MM.1S (cell line): ENCODE data around the gene FOXG1.

ENCODE experiments used
- DNase-seq: peaks from one replicate; pipeline ENCODE4 v3.0.0-alpha.2; 2015
- H2AFZ ChIP-seq: fragments of 300-600 bp; sonication (generic); 2 replicates; pipeline ENCODE4 v1.6.0; 2016; ENCODE audit warnings: antibody characterized with exemption, low read length
- H3F3A ChIP-seq: fragments of 300-600 bp; sonication (generic); 2 replicates; pipeline ENCODE4 v1.6.1; 2016; ENCODE audit warnings: mild to moderate bottlenecking, antibody characterized with exemption, low read length, moderate library complexity, mixed read lengths; ENCODE audit not compliant: insufficient read depth
- H3K27ac ChIP-seq: fragments of 300-600 bp; sonication (generic); 2 replicates; pipeline ENCODE4 v1.5.1; 2016; ENCODE audit warnings: mild to moderate bottlenecking, low read length
- H3K27me3 ChIP-seq: fragments of 300-600 bp; sonication (generic); replicated peaks from 2 replicates; pipeline ENCODE4 v1.6.0; 2016; ENCODE audit warnings: low read length; ENCODE audit not compliant: insufficient read depth
- H3K36me3 ChIP-seq: fragments of 300-600 bp; sonication (generic); replicated peaks from 2 replicates; pipeline ENCODE4 v1.6.1; 2016; ENCODE audit warnings: mild to moderate bottlenecking, low read length, mixed read lengths; ENCODE audit not compliant: insufficient read depth
- H3K4me1 ChIP-seq: fragments of 300-600 bp; sonication (generic); 2 replicates; pipeline ENCODE4 v1.6.1; 2016; ENCODE audit warnings: low read length, mixed read lengths
- H3K4me2 ChIP-seq: fragments of 300-600 bp; sonication (generic); 2 replicates; pipeline ENCODE4 v1.6.0; 2016; ENCODE audit warnings: low read depth, low read length
- H3K4me3 ChIP-seq: fragments of 300-600 bp; sonication (generic); 2 replicates; pipeline ENCODE4 v1.5.1; 2016; ENCODE audit warnings: low read length, mixed read lengths
- H3K79me2 ChIP-seq: fragments of 300-600 bp; sonication (generic); 2 replicates; pipeline ENCODE4 v1.6.1; 2016; ENCODE audit warnings: mixed run types, low read length, mixed read lengths
- H3K9ac ChIP-seq: fragments of 300-600 bp; sonication (generic); 2 replicates; pipeline ENCODE4 v1.6.1; 2016; ENCODE audit warnings: low read length, mixed read lengths
- H3K9me2 ChIP-seq: fragments of 300-600 bp; sonication (generic); replicated peaks from 2 replicates; pipeline ENCODE4 v1.6.1; 2016; ENCODE audit warnings: mild to moderate bottlenecking, low read length, mixed read lengths; ENCODE audit not compliant: insufficient read depth
- H3K9me3 ChIP-seq: fragments of 300-600 bp; sonication (generic); replicated peaks from 2 replicates; pipeline ENCODE4 v1.6.1; 2016; ENCODE audit warnings: mild to moderate bottlenecking, low read length, mixed read lengths; ENCODE audit not compliant: insufficient read depth
- H4K20me1 ChIP-seq: fragments of 300-600 bp; sonication (generic); 2 replicates; pipeline ENCODE4 v1.6.1; 2016; ENCODE audit warnings: mild to moderate bottlenecking, low read length, moderate library complexity, mixed read lengths; ENCODE audit not compliant: insufficient read depth
- EZH2 ChIP-seq: fragments of 300-600 bp; sonication (generic); optimal IDR thresholded peaks from 2 replicates; pipeline ENCODE3; 2017; ENCODE audit warnings: low read depth, mild to moderate bottlenecking, antibody characterized with exemption, low read length, mixed read lengths
- EZH2phosphoT487 ChIP-seq: fragments of 300-600 bp; sonication (generic); IDR thresholded peaks from 2 replicates; pipeline ENCODE4 v1.6.1; 2018; ENCODE audit warnings: antibody characterized with exemption, low read length
- TF ChIP-seq, protein P1 (sequence below): fragments of 300-600 bp; sonication (generic); IDR thresholded peaks from 2 replicates; pipeline ENCODE4 v1.5.1; 2016; ENCODE audit warnings: antibody characterized with exemption, low read length, mixed read lengths

FOXG1 gene

GRCh38 chr14:28760431-28760996 lies 6.1 kb upstream of the FOXG1 start:
- H3K79me2 ChIP-seq: no peaks in the 10 kb centered on the region
- H3K9ac ChIP-seq: no peak overlapping the region
- H3K4me1 ChIP-seq: no peaks in the 10 kb centered on the region
- no peaks in the 10 kb centered on the region for H3F3A ChIP-seq
- no peaks in the 10 kb centered on the region for H3K36me3 ChIP-seq
- H3K4me3 ChIP-seq: no peak overlapping the region
- H3K9me2 ChIP-seq: no peaks in the 10 kb centered on the region
- no peaks in the 10 kb centered on the region for H3K9me3 ChIP-seq
- no peaks in the 10 kb centered on the region for H4K20me1 ChIP-seq
- TF ChIP-seq, protein P1, sequence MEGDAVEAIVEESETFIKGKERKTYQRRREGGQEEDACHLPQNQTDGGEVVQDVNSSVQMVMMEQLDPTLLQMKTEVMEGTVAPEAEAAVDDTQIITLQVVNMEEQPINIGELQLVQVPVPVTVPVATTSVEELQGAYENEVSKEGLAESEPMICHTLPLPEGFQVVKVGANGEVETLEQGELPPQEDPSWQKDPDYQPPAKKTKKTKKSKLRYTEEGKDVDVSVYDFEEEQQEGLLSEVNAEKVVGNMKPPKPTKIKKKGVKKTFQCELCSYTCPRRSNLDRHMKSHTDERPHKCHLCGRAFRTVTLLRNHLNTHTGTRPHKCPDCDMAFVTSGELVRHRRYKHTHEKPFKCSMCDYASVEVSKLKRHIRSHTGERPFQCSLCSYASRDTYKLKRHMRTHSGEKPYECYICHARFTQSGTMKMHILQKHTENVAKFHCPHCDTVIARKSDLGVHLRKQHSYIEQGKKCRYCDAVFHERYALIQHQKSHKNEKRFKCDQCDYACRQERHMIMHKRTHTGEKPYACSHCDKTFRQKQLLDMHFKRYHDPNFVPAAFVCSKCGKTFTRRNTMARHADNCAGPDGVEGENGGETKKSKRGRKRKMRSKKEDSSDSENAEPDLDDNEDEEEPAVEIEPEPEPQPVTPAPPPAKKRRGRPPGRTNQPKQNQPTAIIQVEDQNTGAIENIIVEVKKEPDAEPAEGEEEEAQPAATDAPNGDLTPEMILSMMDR: no peak
- no peak overlapping the region for H2AFZ ChIP-seq
- DNase-seq: no peak
- no peak overlapping the region for H3K27ac ChIP-seq
- H3K27me3 ChIP-seq: no peaks in the 10 kb centered on the region
- H3K4me2 ChIP-seq: no peak overlapping the region

GRCh38 chr14:28761438-28762291 lies 4.9 kb upstream of the FOXG1 start:
- H3K4me1 ChIP-seq: no peaks in the 10 kb centered on the region
- H3K79me2 ChIP-seq: no peaks in the 10 kb centered on the region
- no peaks in the 10 kb centered on the region for H3F3A ChIP-seq
- H3K9ac ChIP-seq: no peak overlapping the region
- H3K4me2 ChIP-seq: no peak overlapping the region
- H3K9me2 ChIP-seq: no peaks in the 10 kb centered on the region
- no peaks in the 10 kb centered on the region for H3K27me3 ChIP-seq
- no peaks in the 10 kb centered on the region for H4K20me1 ChIP-seq
- DNase-seq: no peak
- no peaks in the 10 kb centered on the region for H3K36me3 ChIP-seq
- no peak overlapping the region for H3K4me3 ChIP-seq
- TF ChIP-seq, protein P1: no peak
- no peak for TF ChIP-seq EZH2
- no peak overlapping the region for H3K27ac ChIP-seq
- H2AFZ ChIP-seq: no peak overlapping the region
- no peaks in the 10 kb centered on the region for H3K9me3 ChIP-seq

- Histone ChIP-seq H3K4me1 (no peaks in the 10 kb centered on the region), H4K20me1 (no peaks in the 10 kb centered on the region), H3K4me3 (no peak overlapping the region), H3K27ac (no peak overlapping the region), H3K9me3 (no peaks in the 10 kb centered on the region), H3K27me3 (no peaks in the 10 kb centered on the region), H3K4me2 (no peak overlapping the region), H3K9me2 (no peaks in the 10 kb centered on the region), H2AFZ (no peak overlapping the region), H3F3A (no peaks in the 10 kb centered on the region), H3K9ac (no peak overlapping the region), H3K79me2 (no peaks in the 10 kb centered on the region), H3K36me3 (no peaks in the 10 kb centered on the region)
- no peak for DNase-seq
- TF ChIP-seq EZH2 (no peak), EZH2phosphoT487 (no peak)
- TF ChIP-seq, protein P1: no peak
These were observed 4.2 kb upstream of the FOXG1 start for GRCh38 chr14:28762303-28762954.
